NCI-H1417 (cell line): ENCODE measurements around the gene BAIAP2L1.
"Not testable (repeated sequence)": the region's sequence is repeated elsewhere in the genome, so short reads cannot be mapped to it uniquely, and the experiment has no call there.

Experiments used
- DNase-seq, 3 experiments: peaks; one replicate each; lab custom pipeline; 2025; lab: John Stamatoyannopoulos, UW

The BAIAP2L1 gene, protein sequence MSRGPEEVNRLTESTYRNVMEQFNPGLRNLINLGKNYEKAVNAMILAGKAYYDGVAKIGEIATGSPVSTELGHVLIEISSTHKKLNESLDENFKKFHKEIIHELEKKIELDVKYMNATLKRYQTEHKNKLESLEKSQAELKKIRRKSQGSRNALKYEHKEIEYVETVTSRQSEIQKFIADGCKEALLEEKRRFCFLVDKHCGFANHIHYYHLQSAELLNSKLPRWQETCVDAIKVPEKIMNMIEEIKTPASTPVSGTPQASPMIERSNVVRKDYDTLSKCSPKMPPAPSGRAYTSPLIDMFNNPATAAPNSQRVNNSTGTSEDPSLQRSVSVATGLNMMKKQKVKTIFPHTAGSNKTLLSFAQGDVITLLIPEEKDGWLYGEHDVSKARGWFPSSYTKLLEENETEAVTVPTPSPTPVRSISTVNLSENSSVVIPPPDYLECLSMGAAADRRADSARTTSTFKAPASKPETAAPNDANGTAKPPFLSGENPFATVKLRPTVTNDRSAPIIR

DNA sequence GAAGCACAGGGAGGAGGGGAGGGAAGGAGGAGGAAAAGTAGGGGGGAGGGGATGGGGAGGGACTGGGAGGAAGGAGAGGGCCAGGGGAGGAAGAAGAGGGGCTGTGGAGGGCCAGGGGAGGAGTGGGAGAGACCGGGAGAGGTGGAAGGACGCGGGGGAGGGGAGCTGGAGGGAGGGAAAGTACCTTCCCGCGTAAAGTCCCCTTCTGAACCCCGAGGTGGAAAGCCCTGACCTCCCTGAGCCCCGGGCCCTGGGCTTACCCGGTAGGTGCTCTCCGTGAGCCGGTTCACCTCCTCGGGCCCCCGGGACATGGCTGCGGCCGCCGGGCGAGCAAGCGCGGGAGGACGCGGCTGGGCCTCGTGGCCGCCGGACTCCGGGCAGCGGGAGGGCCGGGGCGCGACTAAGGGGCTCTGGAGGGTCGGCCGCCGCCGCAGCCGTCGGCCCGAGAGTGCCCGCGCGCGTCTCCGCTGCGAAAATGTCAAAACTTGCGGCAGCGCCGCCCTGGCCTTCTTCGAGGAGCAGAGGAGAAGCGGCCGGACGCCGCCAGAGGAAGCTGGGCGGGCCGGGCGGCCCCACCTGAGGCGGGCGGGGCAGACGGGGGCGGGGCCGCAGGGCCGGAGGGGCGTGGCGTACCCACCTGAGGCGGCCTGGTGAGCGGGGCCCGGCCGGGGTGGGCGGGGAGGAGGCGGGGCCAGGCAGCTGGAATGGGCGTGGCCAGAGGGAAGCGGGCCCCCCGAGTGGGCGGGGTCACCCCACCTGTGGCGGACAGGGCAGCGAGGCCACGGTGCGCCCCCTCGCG, at the start of gene BAIAP2L1:
BAIAP2L1 (minus strand) TSS at position 549 of the 799 bp plus-strand sequence; CDS start at position 311, 238 bp downstream.
- peak; percentile 94 to 96 (median 95) for DNase-seq

DNA sequence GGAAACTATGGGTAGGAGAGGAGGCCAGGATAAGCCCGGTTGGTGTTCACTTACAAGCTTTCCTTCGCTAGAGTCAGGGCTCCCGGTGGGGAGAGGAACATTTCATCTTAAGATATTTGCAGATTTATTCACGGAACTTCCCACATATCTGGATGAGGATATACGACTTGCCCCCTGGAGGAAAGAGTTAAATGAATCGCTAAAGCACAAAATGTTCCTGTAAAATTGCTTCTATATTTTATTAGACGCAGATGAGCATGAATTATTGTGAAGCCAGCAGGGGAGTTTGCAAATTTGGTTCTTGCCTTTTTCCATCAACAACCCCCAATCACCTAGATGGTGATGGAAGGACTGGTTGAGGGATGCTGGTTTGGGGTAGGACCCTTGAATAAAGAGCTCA, 47.9 kb upstream of the BAIAP2L1 start:
- DNase-seq, result no peak

GRCh38 chr7:98440992-98441391, 40.1 kb upstream of the BAIAP2L1 start:
- DNase-seq, result not testable (repeated sequence)

GRCh38 chr7:98439484-98439883, 38.6 kb upstream of the BAIAP2L1 start:
- no peak for DNase-seq

DNA sequence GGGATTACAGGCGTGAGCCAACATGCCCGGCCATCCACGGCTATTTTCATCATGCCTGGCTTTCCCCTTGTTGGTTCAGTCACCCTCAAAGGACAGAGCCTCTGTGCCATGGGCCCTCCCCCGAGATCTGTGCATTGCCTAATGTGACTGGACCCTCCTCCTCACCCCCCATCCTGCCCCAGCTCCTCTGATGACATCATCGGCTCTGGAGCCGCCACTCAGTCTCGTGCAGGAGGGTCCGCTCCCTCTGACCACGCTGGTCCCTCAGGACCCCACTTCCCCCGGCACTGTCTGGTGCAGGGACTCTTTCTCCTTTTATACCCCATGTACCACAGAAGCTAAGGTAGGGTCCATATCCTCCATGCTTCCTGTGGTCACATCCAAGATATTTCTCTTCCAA, 33.2 kb upstream of the BAIAP2L1 start:
- DNase-seq, result no peak

DNA sequence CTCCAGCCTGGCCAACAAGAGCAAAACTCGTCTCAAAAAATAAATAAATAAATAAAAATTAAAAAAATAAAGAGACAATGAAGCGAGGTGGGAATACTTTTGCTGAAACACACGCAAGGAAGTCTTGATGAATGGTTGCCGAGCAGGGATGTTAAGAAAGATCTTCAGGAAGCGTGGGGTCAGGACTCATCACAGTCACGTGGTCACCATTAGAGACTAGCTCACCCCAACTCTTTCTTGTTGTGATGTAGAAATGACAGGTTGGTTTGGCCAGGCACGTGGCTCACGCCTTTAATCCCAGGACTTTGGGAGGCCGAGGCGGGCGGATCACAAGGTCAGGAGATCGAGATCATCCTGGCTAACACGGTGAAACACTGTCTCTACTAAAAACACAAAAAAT, 28.9 kb upstream of the BAIAP2L1 start:
- no peak for DNase-seq

GRCh38 chr7:98423043-98423442, 22.2 kb upstream of the BAIAP2L1 start:
- peak in 1 of 3 experiments; percentile 56 for DNase-seq

- DNase-seq, result peak; percentile 80 to 93 (median 91)
Measured at GRCh38 chr7:98420966-98421612, 20.2 kb upstream of the BAIAP2L1 start.

DNA sequence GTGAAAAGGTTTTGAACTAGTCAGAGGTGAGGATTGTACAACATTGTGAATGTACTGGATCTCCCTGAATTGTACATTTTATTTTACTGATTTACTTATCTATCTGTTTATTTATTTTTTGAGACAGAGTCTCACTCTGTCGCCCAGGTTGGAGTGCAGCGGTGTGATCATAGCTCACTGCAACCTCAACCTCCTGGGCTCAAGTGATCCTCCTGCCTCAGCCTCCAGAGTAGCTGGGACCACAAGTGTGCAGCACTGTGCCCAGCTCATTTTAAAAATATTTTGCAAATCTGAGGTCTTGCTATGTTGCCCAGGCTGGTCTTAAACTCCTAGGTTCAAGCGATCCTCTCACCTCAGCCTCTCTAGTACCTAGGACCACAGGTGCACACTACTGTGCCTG, 19.1 kb upstream of the BAIAP2L1 start:
- not testable (repeated sequence) for DNase-seq

- not testable (repeated sequence) for DNase-seq
Measured at GRCh38 chr7:98419316-98419691, 18.4 kb upstream of the BAIAP2L1 start.

GRCh38 chr7:98418636-98419315, 17.9 kb upstream of the BAIAP2L1 start:
- DNase-seq, result peak in 1 of 3 experiments; percentile 19

DNA sequence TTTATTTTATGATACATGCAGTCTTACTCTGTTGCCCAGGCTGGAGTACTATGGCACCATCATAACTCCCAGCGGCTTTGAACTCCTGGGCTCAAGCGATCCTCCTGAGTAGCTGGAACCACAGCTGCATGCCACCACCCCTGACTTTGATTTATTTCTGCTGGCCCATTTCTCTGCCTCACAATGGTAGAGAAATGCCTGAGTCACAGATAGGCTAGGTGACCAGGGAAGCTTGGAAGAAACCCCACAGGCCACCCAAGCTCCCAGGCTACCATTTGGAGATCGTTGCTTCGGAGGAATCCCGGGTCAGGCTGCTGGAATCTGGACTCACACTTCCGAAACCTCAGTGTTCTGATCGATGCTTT, 17.4 kb upstream of the BAIAP2L1 start:
- DNase-seq, result no peak

DNA sequence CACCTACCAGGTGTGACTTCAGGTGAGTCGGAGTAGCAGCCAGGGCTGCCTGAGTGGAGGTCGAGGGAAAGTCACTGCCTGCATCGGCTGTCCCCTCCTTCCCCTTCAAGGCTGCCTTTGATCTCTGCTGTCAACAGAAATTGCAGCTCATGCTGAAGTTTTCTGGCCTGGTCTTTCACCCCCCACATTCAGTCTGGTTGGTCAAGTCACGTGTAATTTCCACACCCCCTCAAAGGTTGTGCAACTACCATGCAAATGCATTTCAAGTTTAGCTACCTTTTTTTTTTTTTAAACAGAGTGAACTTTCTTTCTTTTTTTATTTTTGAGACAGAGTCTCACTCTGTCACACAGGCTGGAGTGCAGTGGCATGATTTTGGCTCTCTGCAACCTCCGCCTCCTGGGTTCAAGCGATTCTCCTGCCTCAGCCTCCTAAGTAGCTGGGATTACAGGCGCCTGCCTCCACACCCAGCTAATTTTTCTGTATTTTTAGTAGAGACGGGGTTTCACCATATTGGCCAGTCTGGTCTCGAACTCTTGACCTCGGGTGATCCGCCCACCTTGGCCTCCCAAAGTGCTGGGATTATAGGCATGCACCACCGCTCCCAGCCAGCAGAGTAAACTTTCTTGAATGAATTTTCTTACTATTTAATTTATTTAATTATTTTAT, 16.8 kb upstream of the BAIAP2L1 start:
- DNase-seq, result not testable (repeated sequence)

- DNase-seq, result no peak
Measured at GRCh38 chr7:98414205-98414900, 13.5 kb upstream of the BAIAP2L1 start.

GRCh38 chr7:98413655-98414054, 12.8 kb upstream of the BAIAP2L1 start:
- not testable (repeated sequence) for DNase-seq

GRCh38 chr7:98409843-98410242, 9.0 kb upstream of the BAIAP2L1 start:
- DNase-seq, result no peak

DNA sequence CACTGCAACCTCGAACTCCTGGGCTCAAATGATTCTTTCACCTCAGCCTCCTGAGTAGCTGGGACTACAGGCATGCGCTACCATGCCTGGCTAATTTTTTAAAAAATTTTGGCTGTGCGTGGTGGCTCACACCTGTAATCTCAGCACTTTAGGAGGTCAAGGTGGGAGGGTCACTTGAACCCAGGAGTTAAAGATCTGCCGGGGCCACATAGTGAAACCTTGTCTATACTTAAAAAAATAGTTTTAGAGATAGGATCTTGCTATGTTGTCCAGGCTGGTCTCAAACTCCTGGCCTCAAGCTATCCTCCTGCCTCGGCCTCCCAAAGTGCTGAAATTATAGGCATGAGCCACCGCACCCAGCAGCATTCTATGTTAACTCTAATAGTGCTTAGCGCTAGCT, 7.3 kb upstream of the BAIAP2L1 start:
- not testable (repeated sequence) for DNase-seq

DNA sequence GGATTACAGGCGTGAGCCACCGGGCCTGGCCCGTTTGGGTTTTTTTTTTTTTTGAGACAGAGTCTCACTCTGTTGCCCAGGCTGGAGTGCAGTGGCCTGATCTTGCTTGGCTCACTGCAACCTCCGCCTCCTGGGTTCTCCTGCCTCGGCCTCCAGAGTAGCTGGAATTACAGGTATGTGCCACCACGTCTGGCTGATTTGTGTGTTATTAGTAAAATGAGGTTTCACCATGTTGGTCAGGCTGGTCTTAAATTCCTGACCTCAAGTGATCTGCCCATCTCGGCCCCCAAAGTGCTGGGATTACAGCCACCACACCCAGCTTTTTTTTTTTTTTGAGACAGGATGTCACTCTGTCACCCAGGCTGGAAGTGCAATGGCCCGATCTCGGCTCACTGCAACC, 5.9 kb upstream of the BAIAP2L1 start:
- no peak for DNase-seq

DNA sequence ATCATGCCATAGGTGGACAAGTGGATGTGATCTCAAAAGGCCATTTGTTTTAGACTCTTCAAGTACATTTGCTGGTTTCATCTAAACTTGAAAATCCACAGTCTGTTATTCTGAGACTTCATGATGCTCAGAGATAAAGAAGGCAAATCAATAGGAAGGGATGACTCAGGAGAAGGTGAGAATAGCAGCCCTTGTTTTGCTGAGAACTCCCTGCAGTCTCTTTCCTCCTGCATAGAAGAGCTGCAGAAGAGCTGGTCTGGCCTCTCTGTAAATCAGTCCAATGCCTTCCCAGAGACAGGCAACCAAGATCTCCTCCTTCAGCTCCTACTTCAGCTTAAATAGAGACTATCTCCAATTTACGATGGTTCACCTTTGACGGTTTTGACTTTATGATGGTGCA, 4.0 kb upstream of the BAIAP2L1 start:
- DNase-seq, result no peak

GRCh38 chr7:98399890-98400541, 874 bp downstream of the BAIAP2L1 start:
- peak in 2 of 3 experiments; percentile 45 to 55 for DNase-seq
